Erythroblast (primary cell): Measurements from ENCODE around the gene ATP6V1F.

Experiments
- GATA1 ChIP-seq: IDR thresholded peaks from 2 replicates; pipeline ENCODE4 v1.6.1; 2011; ENCODE audit warnings: low read depth, mild to moderate bottlenecking, control low read depth, low read length, moderate library complexity
- POLR2A ChIP-seq: IDR thresholded peaks from 2 replicates; pipeline ENCODE4 v1.6.1; 2011; ENCODE audit warnings: mild to moderate bottlenecking, low read length

GRCh38 chr7:128830231-128831177, 32.2 kb upstream of the ATP6V1F start, which contains the start of gene FLNC:
- TF ChIP-seq POLR2A (no peak), GATA1 (no peak)
